GM10266 (cell line): ENCODE measurements around the gene CMBL.

Experiments used
- DNase-seq: peaks from one replicate; pipeline ENCODE4 v3.0.0; 2012; ENCODE audit errors: extremely low spot score
- TF ChIP-seq, protein P1 (sequence below): IDR thresholded peaks from 2 replicates; pipeline ENCODE4 v1.5.1; 2012; ENCODE audit warnings: mild to moderate bottlenecking, low read depth; ENCODE audit not compliant: control insufficient read depth, insufficient read depth; ENCODE audit errors: missing control alignments

The CMBL gene

DNA sequence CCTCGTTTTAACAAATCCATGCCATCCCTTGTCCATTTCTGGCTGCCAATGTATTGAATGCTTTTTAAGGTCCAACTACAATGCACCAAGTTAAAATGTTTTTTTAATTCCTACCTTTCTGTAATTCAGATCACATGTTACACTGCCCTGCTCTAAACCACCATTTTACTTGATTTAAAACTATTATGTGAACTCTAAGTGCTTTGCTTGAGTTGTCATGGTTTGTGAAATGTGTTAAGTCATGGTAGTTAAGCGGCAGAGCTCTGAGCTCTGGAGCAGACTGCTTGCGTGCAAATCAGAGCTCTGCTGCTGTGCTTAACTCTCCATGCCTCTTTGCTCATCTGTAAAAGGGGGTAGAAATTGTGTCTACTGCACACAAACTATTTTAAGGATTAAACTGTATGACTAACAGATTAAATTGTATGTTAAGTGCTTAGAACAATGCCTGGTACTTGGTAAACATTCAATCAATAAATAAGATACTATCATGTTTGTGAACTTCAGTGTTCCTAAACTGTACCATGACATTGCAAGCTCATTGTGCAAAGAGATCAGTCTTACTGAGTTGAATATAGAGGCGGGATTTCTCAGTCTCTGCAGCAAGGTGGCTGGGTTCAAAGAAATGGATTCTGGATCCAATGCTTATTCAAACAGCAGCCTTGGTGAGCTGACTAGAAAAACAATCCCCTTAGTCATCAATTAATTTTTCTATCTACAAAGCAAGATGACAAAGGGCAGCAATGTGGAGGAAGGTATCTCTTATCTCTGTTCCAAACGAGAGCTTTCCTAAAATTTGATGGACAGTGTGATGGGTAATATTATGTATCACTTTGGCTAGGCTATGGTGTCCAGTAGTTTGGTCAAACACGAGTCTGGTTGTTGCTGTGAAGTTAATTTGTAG lies 16.1 kb upstream of the CMBL start:
- TF ChIP-seq, protein P1, sequence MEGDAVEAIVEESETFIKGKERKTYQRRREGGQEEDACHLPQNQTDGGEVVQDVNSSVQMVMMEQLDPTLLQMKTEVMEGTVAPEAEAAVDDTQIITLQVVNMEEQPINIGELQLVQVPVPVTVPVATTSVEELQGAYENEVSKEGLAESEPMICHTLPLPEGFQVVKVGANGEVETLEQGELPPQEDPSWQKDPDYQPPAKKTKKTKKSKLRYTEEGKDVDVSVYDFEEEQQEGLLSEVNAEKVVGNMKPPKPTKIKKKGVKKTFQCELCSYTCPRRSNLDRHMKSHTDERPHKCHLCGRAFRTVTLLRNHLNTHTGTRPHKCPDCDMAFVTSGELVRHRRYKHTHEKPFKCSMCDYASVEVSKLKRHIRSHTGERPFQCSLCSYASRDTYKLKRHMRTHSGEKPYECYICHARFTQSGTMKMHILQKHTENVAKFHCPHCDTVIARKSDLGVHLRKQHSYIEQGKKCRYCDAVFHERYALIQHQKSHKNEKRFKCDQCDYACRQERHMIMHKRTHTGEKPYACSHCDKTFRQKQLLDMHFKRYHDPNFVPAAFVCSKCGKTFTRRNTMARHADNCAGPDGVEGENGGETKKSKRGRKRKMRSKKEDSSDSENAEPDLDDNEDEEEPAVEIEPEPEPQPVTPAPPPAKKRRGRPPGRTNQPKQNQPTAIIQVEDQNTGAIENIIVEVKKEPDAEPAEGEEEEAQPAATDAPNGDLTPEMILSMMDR: no peak

GRCh38 chr5:10321882-10322281 lies 14.2 kb upstream of the CMBL start:
- DNase-seq: no peak
- TF ChIP-seq, protein P1: no peak

More for the DNA sequence above, 16.1 kb upstream of the CMBL start:
- no peak for DNase-seq

DNA sequence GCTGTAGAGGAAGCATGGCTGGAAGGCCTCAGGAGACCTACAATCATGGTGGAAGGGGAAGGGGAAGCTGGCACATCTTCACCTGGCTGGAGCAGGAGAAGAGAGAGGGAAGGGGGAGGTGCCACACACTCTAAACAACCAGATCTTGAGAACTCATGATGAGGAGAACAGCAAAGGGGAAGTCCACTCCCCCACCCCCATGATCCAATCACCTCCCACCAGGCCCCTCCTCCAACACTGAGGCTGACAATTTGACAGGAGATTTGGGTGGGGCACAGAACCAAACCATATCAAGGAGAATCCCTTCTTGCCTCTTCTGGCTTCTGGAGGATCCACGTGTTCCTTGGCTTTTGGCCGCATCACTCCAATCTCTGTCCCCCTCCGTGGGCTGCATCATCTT lies 13.1 kb upstream of the CMBL start:
- DNase-seq: no peak
- TF ChIP-seq, protein P1: no peak

GRCh38 chr5:10319202-10319851 lies 11.6 kb upstream of the CMBL start:
- DNase-seq: no peak
- TF ChIP-seq, protein P1: no peak

- no peak for DNase-seq
- TF ChIP-seq, protein P1: no peak
Observed at GRCh38 chr5:10317825-10318682, 10.4 kb upstream of the CMBL start.

DNA sequence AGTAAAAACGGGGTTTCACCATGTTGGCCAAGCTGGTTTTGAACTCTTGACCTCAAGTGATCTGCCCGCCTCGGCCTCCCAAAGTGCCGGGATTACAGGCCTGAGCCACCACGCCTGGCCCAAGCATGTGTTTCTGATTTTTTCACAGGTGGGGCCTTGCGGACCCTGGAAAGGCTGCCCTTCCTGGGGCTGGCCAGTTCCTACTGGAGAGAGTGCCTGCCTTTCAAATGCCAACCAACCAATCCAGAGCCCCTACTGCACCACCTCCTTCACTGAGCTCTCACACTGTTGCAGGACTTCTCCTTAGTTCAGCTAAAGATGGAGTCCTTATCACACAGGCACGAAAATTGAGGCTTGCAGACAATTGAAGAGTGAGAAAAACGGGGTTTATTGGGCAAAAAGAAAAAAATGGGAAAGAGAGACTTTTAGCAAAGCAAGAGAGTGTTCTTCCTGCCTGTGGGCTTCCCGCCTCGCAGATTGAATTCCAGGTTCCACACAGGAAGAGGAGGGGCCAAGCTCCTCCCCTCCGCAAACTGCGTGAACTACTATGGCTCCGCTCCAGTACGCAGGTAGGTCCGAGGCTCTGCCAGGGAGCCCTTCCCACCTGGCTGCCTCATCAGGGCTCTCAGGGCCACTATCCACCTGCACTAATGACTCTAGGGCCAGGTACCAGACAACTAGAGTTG lies 8.3 kb upstream of the CMBL start:
- DNase-seq: no peak
- TF ChIP-seq, protein P1: no peak
